Activated CD8-positive, alpha-beta T cell treated with anti-CD3 and anti-CD28 coated beads for 36 hours (primary cell): ENCODE results near the gene SLC16A8. TPM values are rescaled to one million over a fixed set of nuclear protein-coding genes. Genes with fewer than 3 reads are reported as not detected.

ENCODE experiments used
- ATAC-seq: fragments of 200-7000 bp; cut with Tn5 transposase; one replicate; pipeline ENCODE4 v1.10.0; 2021; ENCODE audit warnings: mild to moderate bottlenecking, moderate library complexity
- CTCF ChIA-PET: fragments of 350-600 bp; sonication (Branson Sonifier 250); formaldehyde crosslinking; loops from one replicate; lab custom pipeline; 2021; ENCODE audit warnings: antibody characterized with exemption; lab: Charles Lee
- POLR2A ChIA-PET: fragments of 350-600 bp; sonication (Branson Sonifier 250); formaldehyde crosslinking; loops from one replicate; lab custom pipeline; 2021; ENCODE audit warnings: antibody characterized with exemption; lab: Charles Lee
- DNase-seq: peaks from one replicate; pipeline ENCODE4 v3.0.0-alpha.2; 2020
- H3K27ac Mint-ChIP-seq: one replicate; pipeline ENCODE4 v1.8.0; 2021; ENCODE audit warnings: mild to moderate bottlenecking, mixed read lengths
- H3K27me3 Mint-ChIP-seq: one replicate; pipeline ENCODE4 v1.8.0; 2021; ENCODE audit warnings: mixed read lengths
- H3K36me3 Mint-ChIP-seq: one replicate; pipeline ENCODE4 v1.8.0; 2021; ENCODE audit warnings: low read depth, mixed read lengths
- H3K4me1 Mint-ChIP-seq: one replicate; pipeline ENCODE4 v1.8.0; 2021; ENCODE audit warnings: low read depth, mixed read lengths
- H3K4me3 Mint-ChIP-seq: one replicate; pipeline ENCODE4 v1.8.0; 2021; ENCODE audit warnings: mild to moderate bottlenecking, moderate library complexity, mixed read lengths
- H3K9me3 Mint-ChIP-seq: one replicate; pipeline ENCODE4 v1.8.0; 2021; ENCODE audit warnings: mixed read lengths
- CTCF ChIP-seq: fragments of 200-600 bp; IDR thresholded peaks from one replicate; pipeline ENCODE4 v1.8.0; 2022; ENCODE audit warnings: antibody characterized with exemption, mild to moderate bottlenecking
- intact Hi-C: fragments of 100-400 bp; cut with micrococcal nuclease; formaldehyde crosslinking; loops from one replicate; pipeline ENCODE4 v1.10.0; 2022
- total RNA-seq, 2 experiments: library from RNA; stranded (reverse); gene quantifications; one replicate each; pipeline ENCODE4 v1.2.3, GENCODE V29; 2021

SLC16A8 gene
- total RNA-seq, 2 experiments from 2014 or later = not detected

GRCh38 chr22:38043151-38044039 lies 40.6 kb downstream of the SLC16A8 start:
- Mint-ChIP-seq H3K36me3 (no peaks in the 10 kb centered on the region), H3K4me1 (no peaks in the 10 kb centered on the region), H3K9me3 (no peaks in the 10 kb centered on the region), H3K4me3 (no peak overlapping the region), H3K27ac (no peak overlapping the region), H3K27me3 (no peaks in the 10 kb centered on the region)
- ChIA-PET CTCF (interaction anchor here (1.2 to 2.3 kb wide), 2 partner anchors 9 kb away, joined by 4 to 10 read pairs; no protein-coding TSS in a partner anchor), POLR2A (no interaction called here)
- intact Hi-C loops = no loop called here
- no peak for DNase-seq
- no peak for ATAC-seq
- TF ChIP-seq CTCF = no peak

- ChIA-PET POLR2A (no interaction called here), CTCF (interaction anchor here (2.3 kb wide), 1 partner anchor 10 kb away, joined by 10 read pairs; no protein-coding TSS in a partner anchor)
- Mint-ChIP-seq H3K36me3 (no peaks in the 10 kb centered on the region), H3K4me3 (no peak overlapping the region), H3K27ac (no peak overlapping the region), H3K9me3 (no peaks in the 10 kb centered on the region), H3K27me3 (no peaks in the 10 kb centered on the region), H3K4me1 (no peaks in the 10 kb centered on the region)
- ATAC-seq = no peak
- no peak for TF ChIP-seq CTCF
- DNase-seq = no peak
- intact Hi-C loops = no loop called here
These were observed 41.5 kb downstream of the SLC16A8 start for GRCh38 chr22:38042488-38042790.

- Mint-ChIP-seq H3K27ac (no peak overlapping the region), H3K4me1 (no peaks in the 10 kb centered on the region), H3K36me3 (no peaks in the 10 kb centered on the region), H3K9me3 (no peaks in the 10 kb centered on the region), H3K4me3 (no peak overlapping the region), H3K27me3 (no peaks in the 10 kb centered on the region)
- DNase-seq = no peak
- CTCF ChIA-PET = interaction anchor here (2.3 kb wide), 1 partner anchor 10 kb away, joined by 10 read pairs; no protein-coding TSS in a partner anchor
- POLR2A ChIA-PET = no interaction called here
- TF ChIP-seq CTCF = no peak
- no peak for ATAC-seq
- intact Hi-C loops = no loop called here
These were observed 42.1 kb downstream of the SLC16A8 start for GRCh38 chr22:38041760-38042487.

GRCh38 chr22:38040953-38041759 lies 42.8 kb downstream of the SLC16A8 start:
- H3K27me3 Mint-ChIP-seq = no peaks in the 10 kb centered on the region
- no peaks in the 10 kb centered on the region for H3K9me3 Mint-ChIP-seq
- POLR2A ChIA-PET = interaction anchor here (0.9 kb wide), 1 partner anchor 263 kb away, joined by 3 read pairs; no protein-coding TSS in a partner anchor
- no peak overlapping the region for H3K4me3 Mint-ChIP-seq
- no peak for TF ChIP-seq CTCF
- no peak for DNase-seq
- intact Hi-C loops = no loop called here
- H3K36me3 Mint-ChIP-seq = no peaks in the 10 kb centered on the region
- ATAC-seq = no peak
- H3K4me1 Mint-ChIP-seq = no peaks in the 10 kb centered on the region
- H3K27ac Mint-ChIP-seq = no peak overlapping the region
- CTCF ChIA-PET = interaction anchor here (1.3 to 2.3 kb wide), 2 partner anchors 11 kb away, joined by 10 read pairs; no protein-coding TSS in a partner anchor
